ENCODE measurements around the gene ANXA2R. TPM values are rescaled to one million over a fixed set of nuclear protein-coding genes. Genes with fewer than 3 reads are reported as not detected.

ANXA2R gene
- total RNA-seq, 2 experiments from 2014 or later, result 45.6 to 48.9 TPM

DNA sequence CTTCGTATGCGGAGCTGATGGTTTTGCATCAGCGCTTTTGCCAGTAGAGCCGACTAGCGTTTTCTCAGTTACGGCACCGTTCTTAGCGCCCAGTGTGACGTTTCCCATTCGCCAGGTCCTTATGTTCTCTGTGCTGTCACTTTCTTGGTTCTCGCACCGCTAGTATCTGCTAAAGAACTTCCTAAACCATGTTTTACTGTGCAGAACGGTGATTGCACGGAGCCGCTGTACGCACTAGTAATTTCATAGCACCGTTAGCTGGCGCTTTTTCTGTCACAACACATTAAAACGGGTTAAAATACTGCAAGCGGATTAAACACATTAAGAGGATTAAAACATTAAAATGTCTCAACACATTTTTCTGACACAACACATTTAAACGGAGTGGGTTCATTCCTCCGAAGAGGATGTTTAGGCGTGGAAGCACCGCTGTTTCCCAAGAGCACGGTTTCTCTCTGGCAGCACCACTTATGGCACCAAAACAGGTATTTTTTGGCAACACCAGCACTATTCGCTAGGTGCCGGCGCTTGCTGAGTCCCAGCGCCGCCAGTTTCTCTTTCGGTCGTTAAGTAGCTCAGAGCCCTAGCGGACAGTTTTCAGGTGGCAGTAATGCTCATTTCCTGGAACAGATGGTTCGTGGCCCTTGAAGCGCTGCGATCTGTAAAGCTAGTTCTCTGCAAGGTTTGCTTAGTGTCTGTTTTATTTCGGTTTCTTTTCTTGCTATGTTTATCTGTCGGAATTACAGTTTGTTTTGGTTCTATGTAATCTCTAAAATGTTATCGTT is 20.3 kb downstream of the ANXA2R start:
- Histone ChIP-seq H3K9me3 (ENCODE audit: control insufficient read depth in 1 of 2, insufficient read depth in 1 of 2, low read length in 2 of 2) (no peaks in the 10 kb centered on the region), H3K4me1 (ENCODE audit: insufficient read depth, low read length) (peaks cover 42% of the 10 kb centered on the region), H3K4me3 (ENCODE audit: low read length) (peak overlapping the region; percentile 80), H3K36me3 (ENCODE audit: insufficient read depth, low read length) (no peaks in the 10 kb centered on the region), H3K27me3 (ENCODE audit: control insufficient read depth in 1 of 2, insufficient read depth in 2 of 2, low read length in 2 of 2) (no peaks in the 10 kb centered on the region), H3K27ac (ENCODE audit: low read depth in 1 of 2, low read length in 2 of 2) (peak overlapping the region; percentile 98)
- H3K4me3 Mint-ChIP-seq, result peak overlapping the region; percentile 99
- intact Hi-C loops (cut with DNase I, micrococcal nuclease), result loop anchor here (1.0 to 2.0 kb wide), 6 partner anchors 13 to 69 kb away; partner anchors contain the start of gene ANXA2R (in 1 of the 2)
- no peaks in the 10 kb centered on the region for H3K9me3 Mint-ChIP-seq
- ATAC-seq (ENCODE audit: poor library complexity) (peak; percentile 61), DNase-seq (peak; percentile 73 to 97 (median 84))
- ChIA-PET POLR2A (interaction anchor here (0.6 to 15.6 kb wide), 33 partner anchors 9 to 1151 kb away, joined by 3 to 1378 read pairs (median 5); partner anchors contain the start of genes ANXA2R, HMGCS1, NNT and RIMOC1), CTCF (interaction anchor here (0.6 to 11.0 kb wide), 21 partner anchors 9 to 464 kb away, joined by 3 to 179 read pairs (median 9); partner anchors contain the start of genes ANXA2R, TMEM267 and ZNF131)
- TF ChIP-seq, protein P1, sequence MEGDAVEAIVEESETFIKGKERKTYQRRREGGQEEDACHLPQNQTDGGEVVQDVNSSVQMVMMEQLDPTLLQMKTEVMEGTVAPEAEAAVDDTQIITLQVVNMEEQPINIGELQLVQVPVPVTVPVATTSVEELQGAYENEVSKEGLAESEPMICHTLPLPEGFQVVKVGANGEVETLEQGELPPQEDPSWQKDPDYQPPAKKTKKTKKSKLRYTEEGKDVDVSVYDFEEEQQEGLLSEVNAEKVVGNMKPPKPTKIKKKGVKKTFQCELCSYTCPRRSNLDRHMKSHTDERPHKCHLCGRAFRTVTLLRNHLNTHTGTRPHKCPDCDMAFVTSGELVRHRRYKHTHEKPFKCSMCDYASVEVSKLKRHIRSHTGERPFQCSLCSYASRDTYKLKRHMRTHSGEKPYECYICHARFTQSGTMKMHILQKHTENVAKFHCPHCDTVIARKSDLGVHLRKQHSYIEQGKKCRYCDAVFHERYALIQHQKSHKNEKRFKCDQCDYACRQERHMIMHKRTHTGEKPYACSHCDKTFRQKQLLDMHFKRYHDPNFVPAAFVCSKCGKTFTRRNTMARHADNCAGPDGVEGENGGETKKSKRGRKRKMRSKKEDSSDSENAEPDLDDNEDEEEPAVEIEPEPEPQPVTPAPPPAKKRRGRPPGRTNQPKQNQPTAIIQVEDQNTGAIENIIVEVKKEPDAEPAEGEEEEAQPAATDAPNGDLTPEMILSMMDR (IDR thresholded peaks at IDR 0.05), result peak; percentile 69
- H3K4me1 Mint-ChIP-seq (ENCODE audit: low read depth), result peaks cover 57% of the 10 kb centered on the region
- H3K27me3 Mint-ChIP-seq, result no peaks in the 10 kb centered on the region
- peak overlapping the region; percentile 100 for H3K27ac Mint-ChIP-seq
- H3K36me3 Mint-ChIP-seq (ENCODE audit: low read depth), result peaks cover 38% of the 10 kb centered on the region

DNA sequence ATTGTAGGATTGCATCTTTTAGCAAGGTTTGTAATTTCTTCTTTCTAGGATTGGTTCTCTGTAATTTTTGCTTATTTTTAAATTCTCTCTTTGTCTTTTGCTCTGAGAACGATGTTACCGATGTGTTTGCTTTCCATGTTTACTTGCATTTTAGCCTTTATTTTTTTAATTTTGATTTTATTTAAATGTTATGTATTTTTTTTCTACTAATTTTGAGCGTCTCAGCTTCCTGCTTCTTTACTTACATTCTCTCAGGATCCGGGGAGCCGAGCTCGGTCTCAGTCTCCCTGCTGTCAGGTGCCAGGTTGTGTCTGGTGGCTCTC is 20.9 kb downstream of the ANXA2R start:
- peaks cover 42% of the 10 kb centered on the region for H3K4me1 ChIP-seq (ENCODE audit: insufficient read depth, low read length)
- intact Hi-C loops (cut with DNase I, micrococcal nuclease), result loop anchor here (1.0 to 2.0 kb wide), 2 partner anchors 27 to 68 kb away; no protein-coding TSS in a partner anchor
- ATAC-seq (ENCODE audit: poor library complexity), result no peak
- Mint-ChIP-seq H3K27ac (peak overlapping the region; percentile 100), H3K27me3 (no peaks in the 10 kb centered on the region), H3K4me1 (ENCODE audit: low read depth) (peaks cover 60% of the 10 kb centered on the region), H3K4me3 (peak overlapping the region; percentile 99), H3K36me3 (ENCODE audit: low read depth) (peaks cover 38% of the 10 kb centered on the region), H3K9me3 (no peaks in the 10 kb centered on the region)
- TF ChIP-seq, protein P1 (IDR thresholded peaks at IDR 0.05), result no peak
- peak in 1 of 14 experiments; percentile 63 for DNase-seq
- H3K27me3 ChIP-seq (ENCODE audit: control insufficient read depth in 1 of 2, insufficient read depth in 2 of 2, low read length in 2 of 2), result no peaks in the 10 kb centered on the region
- H3K36me3 ChIP-seq (ENCODE audit: insufficient read depth, low read length), result no peaks in the 10 kb centered on the region
- H3K9me3 ChIP-seq (ENCODE audit: control insufficient read depth in 1 of 2, insufficient read depth in 1 of 2, low read length in 2 of 2), result no peaks in the 10 kb centered on the region
- H3K4me3 ChIP-seq (ENCODE audit: low read length), result peak overlapping the region; percentile 80
- peak overlapping the region; percentile 98 for H3K27ac ChIP-seq (ENCODE audit: low read depth in 1 of 2, low read length in 2 of 2)
- ChIA-PET POLR2A (interaction anchor here (0.6 to 15.6 kb wide), 23 partner anchors 8 to 1115 kb away, joined by 3 to 1378 read pairs (median 18); partner anchors contain the start of genes ANXA2R, HMGCS1, NNT and RIMOC1), CTCF (interaction anchor here (1.0 to 11.0 kb wide), 17 partner anchors 8 to 465 kb away, joined by 4 to 179 read pairs (median 9); partner anchors contain the start of genes ANXA2R, TMEM267 and ZNF131)

DNA sequence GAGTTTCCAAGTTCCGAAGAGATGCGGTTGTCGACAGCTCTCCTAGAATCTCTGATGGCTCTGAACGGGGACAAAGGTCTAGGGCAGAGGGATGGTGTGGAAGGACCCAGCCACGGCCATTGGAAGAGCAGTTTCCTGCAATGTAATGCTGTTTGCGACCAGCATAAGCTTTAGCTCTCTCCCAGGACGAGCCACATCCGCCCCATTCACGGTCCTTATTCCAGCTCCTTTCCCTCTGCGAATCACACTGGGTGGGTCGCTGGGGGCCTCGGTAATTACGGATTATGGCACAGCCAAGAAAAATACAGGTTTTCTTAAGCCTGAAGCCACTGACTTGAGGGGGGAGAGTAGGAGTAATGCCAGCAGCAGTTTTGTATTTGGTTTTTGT is 22.7 kb downstream of the ANXA2R start:
- ATAC-seq (ENCODE audit: poor library complexity), result peak; percentile 18
- TF ChIP-seq, protein P1 (IDR thresholded peaks at IDR 0.05), result no peak

More for the DNA sequence above, 22.7 kb downstream of the ANXA2R start:
- intact Hi-C loops (cut with DNase I, micrococcal nuclease), result loop anchor here (1.0 kb wide), 1 partner anchor 8 kb away; no protein-coding TSS in a partner anchor
- peak in 9 of 14 experiments; percentile 29 to 77 (median 45) for DNase-seq
- Histone ChIP-seq H3K4me1 (ENCODE audit: insufficient read depth, low read length) (peaks cover 42% of the 10 kb centered on the region), H3K27ac (ENCODE audit: low read depth in 1 of 2, low read length in 2 of 2) (peak overlapping the region; percentile 98), H3K27me3 (ENCODE audit: control insufficient read depth in 1 of 2, insufficient read depth in 2 of 2, low read length in 2 of 2) (no peaks in the 10 kb centered on the region), H3K4me3 (ENCODE audit: low read length) (peak overlapping the region; percentile 80), H3K9me3 (ENCODE audit: control insufficient read depth in 1 of 2, insufficient read depth in 1 of 2, low read length in 2 of 2) (no peaks in the 10 kb centered on the region), H3K36me3 (ENCODE audit: insufficient read depth, low read length) (no peaks in the 10 kb centered on the region)
- Mint-ChIP-seq H3K27ac (peak overlapping the region; percentile 100), H3K27me3 (no peaks in the 10 kb centered on the region), H3K4me3 (peak overlapping the region; percentile 99), H3K36me3 (ENCODE audit: low read depth) (peaks cover 38% of the 10 kb centered on the region), H3K4me1 (ENCODE audit: low read depth) (peaks cover 60% of the 10 kb centered on the region), H3K9me3 (no peaks in the 10 kb centered on the region)
- ChIA-PET POLR2A (interaction anchor here (0.6 to 15.6 kb wide), 17 partner anchors 10 to 1147 kb away, joined by 3 to 1378 read pairs (median 18); partner anchors contain the start of genes ANXA2R, C5orf34, FBXO4 and HMGCS1), CTCF (interaction anchor here (1.0 to 11.0 kb wide), 4 partner anchors 9 to 47 kb away, joined by 5 to 179 read pairs (median 59); partner anchors contain the start of gene ANXA2R)

Data from CD4-positive, alpha-beta T cell (primary cell).